Fibroblast of lung (primary cell): Measurements from ENCODE around the gene CD200R1L. TPM values are rescaled to one million over a fixed set of nuclear protein-coding genes. Genes with fewer than 3 reads are reported as not detected.

Source experiments
- DNase-seq, 2 donors: peaks; one replicate each; pipeline versions ENCODE4 v3.0.0 to v3.0.0-alpha.2; 2010; ENCODE audit warnings: low read depth in 2 of 2
- H2AFZ ChIP-seq: 2 replicates; pipeline ENCODE4 v1.5.1; 2012; ENCODE audit warnings: low read length, control low read depth, inconsistent platforms
- H3K27ac ChIP-seq: 2 replicates; pipeline ENCODE4 v1.5.1; 2011; ENCODE audit warnings: low read length, control low read depth; ENCODE audit not compliant: insufficient read depth
- H3K27me3 ChIP-seq: 2 replicates; pipeline ENCODE4 v1.5.1; 2011; ENCODE audit warnings: mild to moderate bottlenecking, low read length; ENCODE audit not compliant: control insufficient read depth, insufficient read depth
- H3K36me3 ChIP-seq: 2 replicates; pipeline ENCODE4 v1.5.1; 2011; ENCODE audit warnings: low read length; ENCODE audit not compliant: control insufficient read depth, insufficient read depth
- H3K4me1 ChIP-seq: 2 replicates; pipeline ENCODE4 v1.5.1; 2011; ENCODE audit warnings: low read length; ENCODE audit not compliant: control insufficient read depth, insufficient read depth; ENCODE audit errors: extremely low read depth
- H3K4me2 ChIP-seq: 2 replicates; pipeline ENCODE4 v1.5.1; 2011; ENCODE audit warnings: low read length, control low read depth; ENCODE audit not compliant: insufficient read depth; ENCODE audit errors: extremely low read depth
- H3K4me3 ChIP-seq, 4 experiments: fragments of 200-600 bp in 1 of 4; sonication (generic) in 1 of 4; replicated peaks in 1 of 4; 2 replicates each; pipeline ENCODE4 v1.5.1; 2011 to 2016; ENCODE audit warnings: low read length in 4 of 4, low read depth in 3 of 4, mild to moderate bottlenecking in 3 of 4, control low read depth in 2 of 4, inconsistent platforms in 1 of 4, mixed read lengths in 1 of 4; ENCODE audit not compliant: insufficient read depth in 1 of 4; ENCODE audit errors: control extremely low read depth in 1 of 4
- H3K79me2 ChIP-seq: 2 replicates; pipeline ENCODE4 v1.5.1; 2012; ENCODE audit warnings: mild to moderate bottlenecking, low read length, inconsistent platforms; ENCODE audit not compliant: control insufficient read depth, insufficient read depth
- H3K9ac ChIP-seq: 2 replicates; pipeline ENCODE4 v1.5.1; 2011; ENCODE audit warnings: mild to moderate bottlenecking, low read length, control low read depth; ENCODE audit not compliant: insufficient read depth
- H3K9me3 ChIP-seq: 2 replicates; pipeline ENCODE4 v1.5.1; 2012; ENCODE audit warnings: low read depth, low read length; ENCODE audit not compliant: control insufficient read depth, insufficient read depth
- H4K20me1 ChIP-seq: 2 replicates; pipeline ENCODE4 v1.5.1; 2011; ENCODE audit warnings: low read length; ENCODE audit not compliant: control insufficient read depth, insufficient read depth; ENCODE audit errors: extremely low read depth
- EZH2 ChIP-seq: IDR thresholded peaks from 2 replicates; pipeline ENCODE4 v1.5.1; 2012; ENCODE audit warnings: low read length, control low read depth, mild to moderate bottlenecking; ENCODE audit errors: missing control alignments
- polyA minus RNA-seq: library from RNA; depleted of rRNA, polyadenylated mRNA; stranded (reverse); fragments of >200 nt; gene quantifications from 2 replicates; pipeline ENCODE4 v1.2.3, GENCODE V29; 2011; ENCODE audit warnings: low replicate concordance
- polyA plus RNA-seq, 2 donors: library from polyadenylated mRNA; depleted of rRNA in 1 of 2; stranded (reverse) in 1 of 2; unstranded in 1 of 2; fragments of >200 nt; gene quantifications; 2 replicates each; pipeline ENCODE4 v1.2.1, GENCODE V29; 2011 to 2012; ENCODE audit warnings: missing spikeins in 1 of 2
- total RNA-seq: library from RNA; depleted of rRNA; stranded (reverse); fragments of >200 nt; gene quantifications from 2 replicates; pipeline ENCODE4 v1.2.1, GENCODE V29; 2014
- TF ChIP-seq, protein P1 (sequence below), 2 donors: IDR thresholded peaks in 1 of 2; conservative IDR thresholded peaks in 1 of 2; 1 replicate in 1 of 2; 2 replicates in 1 of 2; pipeline ENCODE4 v1.5.1; 2011 to 2012; ENCODE audit warnings: low read length in 2 of 2, control low read depth in 1 of 2, inconsistent platforms in 1 of 2, low read depth in 1 of 2, mild to moderate bottlenecking in 1 of 2

Gene CD200R1L, protein sequence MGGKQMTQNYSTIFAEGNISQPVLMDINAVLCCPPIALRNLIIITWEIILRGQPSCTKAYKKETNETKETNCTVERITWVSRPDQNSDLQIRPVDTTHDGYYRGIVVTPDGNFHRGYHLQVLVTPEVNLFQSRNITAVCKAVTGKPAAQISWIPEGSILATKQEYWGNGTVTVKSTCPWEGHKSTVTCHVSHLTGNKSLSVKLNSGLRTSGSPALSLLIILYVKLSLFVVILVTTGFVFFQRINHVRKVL
- not detected in 2 replicates for total RNA-seq
- not detected in 2 replicates for polyA plus RNA-seq
- not detected in 2 replicates for polyA plus RNA-seq (2012)
- not detected in 2 replicates for polyA minus RNA-seq

DNA sequence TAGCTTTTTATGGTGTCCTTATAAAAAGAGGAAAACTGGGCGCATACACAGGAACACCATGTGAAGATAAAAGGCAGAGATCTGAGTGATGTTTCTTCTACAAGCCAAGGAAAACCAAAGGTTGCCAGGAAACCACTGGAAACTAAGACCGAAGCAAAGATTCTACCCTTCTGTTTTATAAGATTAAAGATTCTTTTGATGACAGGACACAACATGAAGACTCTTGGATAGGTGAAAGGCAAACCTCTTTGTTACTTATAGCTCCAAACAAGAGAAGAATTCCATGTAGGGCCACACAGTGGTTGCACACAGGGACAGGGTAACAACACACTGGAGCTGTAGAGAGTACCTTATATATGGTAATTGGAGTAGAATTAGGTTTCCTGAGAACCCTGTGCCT is at the start of gene CD200R1L:
Gene CD200R1L, minus strand, starts transcription at position 101 of the 400 bp plus-strand sequence. CDS start 17,497 bp downstream, outside the sequence.
- no peaks in the 10 kb centered on the region for H3K79me2 ChIP-seq
- no peak within 1 kb of the TSS for H3K27ac ChIP-seq
- H3K36me3 ChIP-seq: no peaks in the 10 kb centered on the region
- H3K4me1 ChIP-seq: no peaks in the 10 kb centered on the region
- no peak for DNase-seq
- H2AFZ ChIP-seq: no peak within 1 kb of the TSS
- H3K4me2 ChIP-seq: no peak within 1 kb of the TSS
- no peak for TF ChIP-seq EZH2
- TF ChIP-seq, protein P1, sequence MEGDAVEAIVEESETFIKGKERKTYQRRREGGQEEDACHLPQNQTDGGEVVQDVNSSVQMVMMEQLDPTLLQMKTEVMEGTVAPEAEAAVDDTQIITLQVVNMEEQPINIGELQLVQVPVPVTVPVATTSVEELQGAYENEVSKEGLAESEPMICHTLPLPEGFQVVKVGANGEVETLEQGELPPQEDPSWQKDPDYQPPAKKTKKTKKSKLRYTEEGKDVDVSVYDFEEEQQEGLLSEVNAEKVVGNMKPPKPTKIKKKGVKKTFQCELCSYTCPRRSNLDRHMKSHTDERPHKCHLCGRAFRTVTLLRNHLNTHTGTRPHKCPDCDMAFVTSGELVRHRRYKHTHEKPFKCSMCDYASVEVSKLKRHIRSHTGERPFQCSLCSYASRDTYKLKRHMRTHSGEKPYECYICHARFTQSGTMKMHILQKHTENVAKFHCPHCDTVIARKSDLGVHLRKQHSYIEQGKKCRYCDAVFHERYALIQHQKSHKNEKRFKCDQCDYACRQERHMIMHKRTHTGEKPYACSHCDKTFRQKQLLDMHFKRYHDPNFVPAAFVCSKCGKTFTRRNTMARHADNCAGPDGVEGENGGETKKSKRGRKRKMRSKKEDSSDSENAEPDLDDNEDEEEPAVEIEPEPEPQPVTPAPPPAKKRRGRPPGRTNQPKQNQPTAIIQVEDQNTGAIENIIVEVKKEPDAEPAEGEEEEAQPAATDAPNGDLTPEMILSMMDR (conservative IDR thresholded peaks at IDR 0.05 in 1 of 2, IDR thresholded peaks at IDR 0.05 in 1 of 2; ENCODE audit: low read depth in 1 of 2, low read length in 2 of 2): no peak
- H4K20me1 ChIP-seq: no peaks in the 10 kb centered on the region
- no peak within 1 kb of the TSS for H3K4me3 ChIP-seq
- H3K9ac ChIP-seq: no peak within 1 kb of the TSS
- no peaks in the 10 kb centered on the region for H3K9me3 ChIP-seq
- H3K27me3 ChIP-seq: no peaks in the 10 kb centered on the region

DNA sequence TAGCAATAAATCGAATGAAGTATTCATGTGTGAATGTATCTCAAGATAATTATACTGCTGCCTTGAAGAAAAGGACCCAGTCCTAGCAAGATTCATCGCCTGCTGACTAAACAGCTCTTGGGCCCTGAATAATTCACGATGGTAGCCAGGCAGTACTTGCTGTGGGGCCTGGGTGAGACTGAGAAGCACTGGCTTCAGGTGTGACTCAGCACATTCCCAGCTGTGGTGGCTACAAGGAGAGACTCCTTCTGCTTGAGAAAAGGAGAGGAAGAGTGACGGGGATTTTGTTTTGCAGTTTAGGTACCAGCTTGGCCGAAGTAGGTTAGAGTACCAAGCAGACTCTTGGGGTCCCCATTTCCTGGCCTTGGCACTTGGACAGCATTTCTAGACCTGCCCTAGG is 47.6 kb upstream of the CD200R1L start:
- no peak overlapping the region for H3K4me3 ChIP-seq
- H3K27ac ChIP-seq: no peak overlapping the region
- no peaks in the 10 kb centered on the region for H4K20me1 ChIP-seq
- no peaks in the 10 kb centered on the region for H3K79me2 ChIP-seq
- no peaks in the 10 kb centered on the region for H3K9me3 ChIP-seq
- no peak overlapping the region for H3K4me2 ChIP-seq
- H3K9ac ChIP-seq: no peak overlapping the region
- H3K36me3 ChIP-seq: no peaks in the 10 kb centered on the region
- H2AFZ ChIP-seq: no peak overlapping the region
- peak; percentile 2 to 84 for DNase-seq
- TF ChIP-seq, protein P1 (conservative IDR thresholded peaks at IDR 0.05 in 1 of 2, IDR thresholded peaks at IDR 0.05 in 1 of 2; ENCODE audit: low read depth in 1 of 2, low read length in 2 of 2): no peak
- no peak for TF ChIP-seq EZH2
- H3K27me3 ChIP-seq: no peaks in the 10 kb centered on the region
- H3K4me1 ChIP-seq: no peaks in the 10 kb centered on the region

DNA sequence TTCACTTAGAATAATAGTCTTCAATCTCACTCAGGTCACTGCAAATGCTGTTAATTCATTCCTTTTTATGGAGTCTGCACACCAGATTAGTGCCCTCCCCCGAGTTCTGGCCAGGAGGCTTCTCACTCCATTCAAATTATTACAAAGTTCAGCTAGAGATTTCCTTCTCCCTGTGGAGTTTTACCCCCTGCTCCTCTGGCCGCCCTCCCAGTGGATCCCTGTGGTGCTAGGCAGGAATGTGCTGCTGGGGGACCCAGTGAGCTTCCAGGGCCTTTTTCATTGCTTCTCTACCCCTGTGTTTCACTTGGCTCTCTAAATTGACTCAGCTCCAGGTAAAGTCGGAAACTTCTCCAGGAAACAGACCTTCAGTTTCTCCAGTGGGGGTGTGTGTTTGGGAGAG is 42.7 kb upstream of the CD200R1L start:
- DNase-seq: peak in 1 of 2 donors; percentile 56
- Histone ChIP-seq H3K27ac (no peak overlapping the region), H3K4me3 (no peak overlapping the region), H3K79me2 (no peaks in the 10 kb centered on the region), H3K9me3 (no peaks in the 10 kb centered on the region), H3K36me3 (no peaks in the 10 kb centered on the region), H3K27me3 (no peaks in the 10 kb centered on the region), H3K4me1 (no peaks in the 10 kb centered on the region), H4K20me1 (no peaks in the 10 kb centered on the region), H3K4me2 (no peak overlapping the region), H2AFZ (no peak overlapping the region), H3K9ac (no peak overlapping the region)
- TF ChIP-seq EZH2: no peak
- TF ChIP-seq, protein P1 (conservative IDR thresholded peaks at IDR 0.05 in 1 of 2, IDR thresholded peaks at IDR 0.05 in 1 of 2; ENCODE audit: low read depth in 1 of 2, low read length in 2 of 2): no peak
